Tibial nerve (tissue), 4 donors: ENCODE results near the gene EVA1B. TPM values are rescaled to one million over a fixed set of nuclear protein-coding genes. Genes with fewer than 3 reads are reported as not detected.
A peak's percentile ranks its signal among the peaks of the same experiment; 100 is the strongest.

ENCODE experiments used
- DNase-seq, 2 donors: peaks; one replicate each; pipeline ENCODE4 v3.0.0-alpha.2; 2019; ENCODE audit warnings: low spot score in 2 of 2
- H3K27ac ChIP-seq, 4 donors: fragments of 200-600 bp; sonication (generic) in 3 of 4; one replicate each; pipeline ENCODE4 v1.5.1; 2017 to 2019; ENCODE audit warnings: mild to moderate bottlenecking in 1 of 4
- H3K27me3 ChIP-seq, 2 donors: fragments of 200-600 bp; sonication (generic) in 1 of 2; one replicate each; pipeline versions ENCODE4 v1.5.1 to v1.6.0; 2017 to 2019
- H3K36me3 ChIP-seq, 3 donors: fragments of 200-600 bp; sonication (generic); one replicate each; pipeline ENCODE4 v1.5.1; 2018 to 2019
- H3K4me1 ChIP-seq, 4 donors: fragments of 200-600 bp; sonication (generic) in 3 of 4; one replicate each; pipeline ENCODE4 v1.5.1; 2017 to 2019
- H3K4me3 ChIP-seq, 4 donors: fragments of 200-600 bp; sonication (generic) in 3 of 4; one replicate each; pipeline ENCODE4 v1.5.1; 2017 to 2019; ENCODE audit warnings: mild to moderate bottlenecking in 1 of 4, moderate library complexity in 1 of 4
- H3K9me3 ChIP-seq, 4 donors: fragments of 200-600 bp; sonication (generic) in 3 of 4; one replicate each; pipeline ENCODE4 v1.5.1; 2017 to 2019
- EP300 ChIP-seq, 2 donors: sonication (generic); formaldehyde crosslinking; IDR thresholded peaks; one replicate each; pipeline ENCODE4 v1.6.1; 2017; ENCODE audit warnings: antibody characterized with exemption in 2 of 2, mild to moderate bottlenecking in 1 of 2
- POLR2A ChIP-seq, 2 donors: fragments of 450-650 bp; IDR thresholded peaks; one replicate each; pipeline ENCODE4 v1.6.1; 2017; ENCODE audit warnings: antibody characterized with exemption in 2 of 2, mild to moderate bottlenecking in 2 of 2, moderate library complexity in 2 of 2
- WGBS, 2 donors: methylation state at CpG; one replicate each; pipeline ENCODE4 v1.1.5; 2018; 5-methylcytosine and 5-hydroxymethylcytosine counted together
- total RNA-seq, 4 donors: library from RNA; depleted of rRNA; stranded (reverse); fragments of >200 nt; gene quantifications; one replicate each; pipeline ENCODE4 v1.1.0, GENCODE V29; 2016
- TF ChIP-seq, protein P1 (sequence below), 5 experiments: fragments of 200-600 bp in 3 of 5; fragments of 450-650 bp in 2 of 5; sonication (generic) in 3 of 5; IDR thresholded peaks; one replicate each; pipeline ENCODE4 v1.5.1; 2016 to 2019; ENCODE audit warnings: antibody characterized with exemption in 5 of 5, mild to moderate bottlenecking in 3 of 5, moderate library complexity in 2 of 5

The EVA1B gene
- total RNA-seq, 4 donors from 2014 or later = 61.4 to 128 (median 86.3) TPM

DNA sequence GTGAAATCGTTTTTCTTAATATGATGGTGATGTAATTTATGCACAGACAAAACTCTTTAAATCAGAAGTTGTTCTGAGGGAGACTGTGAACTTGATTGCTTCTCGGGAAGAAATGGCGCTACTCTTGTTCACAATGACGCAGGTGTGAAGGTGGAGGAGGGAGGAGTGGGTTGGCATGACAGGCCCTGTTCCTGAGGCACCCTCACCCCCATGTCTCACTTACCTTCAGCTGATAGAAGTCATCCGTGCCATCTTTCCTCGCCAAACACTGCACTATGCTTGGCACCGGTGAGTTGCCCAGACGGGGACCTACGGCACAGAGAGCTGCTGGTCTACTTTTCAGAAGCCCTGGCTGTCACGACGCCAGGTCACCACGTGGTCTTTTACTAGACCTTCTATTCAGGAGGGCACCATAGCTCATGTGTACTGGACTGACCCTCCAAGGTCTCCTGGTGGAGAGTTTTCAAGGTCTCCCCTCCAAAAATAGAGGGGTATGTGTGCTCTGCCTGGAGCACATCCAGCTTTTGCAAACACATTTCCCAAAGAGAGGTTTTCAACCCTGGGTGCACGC, 35.2 kb upstream of the EVA1B start:
- no peak for DNase-seq
- H3K27me3 ChIP-seq = no peaks in the 10 kb centered on the region
- H3K36me3 ChIP-seq = peaks cover 2 to 82% (median 15%) of the 10 kb centered on the region in 3 donors
- H3K27ac ChIP-seq = no peak overlapping the region
- WGBS, 2 donors = 90 to 92% methylated on average over 13 of the region's 13 CpGs
- TF ChIP-seq EP300 (IDR thresholded peaks at IDR 0.05) (no peak), POLR2A (IDR thresholded peaks at IDR 0.05) (no peak)
- TF ChIP-seq, protein P1, sequence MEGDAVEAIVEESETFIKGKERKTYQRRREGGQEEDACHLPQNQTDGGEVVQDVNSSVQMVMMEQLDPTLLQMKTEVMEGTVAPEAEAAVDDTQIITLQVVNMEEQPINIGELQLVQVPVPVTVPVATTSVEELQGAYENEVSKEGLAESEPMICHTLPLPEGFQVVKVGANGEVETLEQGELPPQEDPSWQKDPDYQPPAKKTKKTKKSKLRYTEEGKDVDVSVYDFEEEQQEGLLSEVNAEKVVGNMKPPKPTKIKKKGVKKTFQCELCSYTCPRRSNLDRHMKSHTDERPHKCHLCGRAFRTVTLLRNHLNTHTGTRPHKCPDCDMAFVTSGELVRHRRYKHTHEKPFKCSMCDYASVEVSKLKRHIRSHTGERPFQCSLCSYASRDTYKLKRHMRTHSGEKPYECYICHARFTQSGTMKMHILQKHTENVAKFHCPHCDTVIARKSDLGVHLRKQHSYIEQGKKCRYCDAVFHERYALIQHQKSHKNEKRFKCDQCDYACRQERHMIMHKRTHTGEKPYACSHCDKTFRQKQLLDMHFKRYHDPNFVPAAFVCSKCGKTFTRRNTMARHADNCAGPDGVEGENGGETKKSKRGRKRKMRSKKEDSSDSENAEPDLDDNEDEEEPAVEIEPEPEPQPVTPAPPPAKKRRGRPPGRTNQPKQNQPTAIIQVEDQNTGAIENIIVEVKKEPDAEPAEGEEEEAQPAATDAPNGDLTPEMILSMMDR (IDR thresholded peaks at IDR 0.05) = no peak
- no peaks in the 10 kb centered on the region for H3K9me3 ChIP-seq
- H3K4me1 ChIP-seq = peaks cover 0 to 3% (median 0%) of the 10 kb centered on the region in 4 donors
- H3K4me3 ChIP-seq = no peak overlapping the region

DNA sequence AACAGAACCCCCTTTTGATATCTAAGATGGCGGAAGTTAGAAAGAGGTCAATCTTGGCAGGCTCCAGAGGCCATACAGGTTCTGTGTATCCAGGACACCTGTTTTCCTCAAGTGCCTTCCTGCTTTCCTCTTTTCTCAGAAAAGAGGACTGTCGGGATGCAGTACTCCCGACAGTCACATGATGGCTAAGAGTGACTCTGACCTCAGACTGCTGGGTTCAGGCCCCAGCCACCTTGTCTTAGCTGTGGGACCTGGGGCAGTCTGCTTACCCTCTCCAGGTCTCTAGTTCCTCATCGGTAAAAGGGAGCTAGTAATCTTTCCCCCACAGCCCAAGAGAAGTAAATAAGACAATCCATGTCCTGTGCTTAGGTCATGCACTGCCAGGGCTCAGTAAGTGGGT, 32.4 kb upstream of the EVA1B start:
- no peak for DNase-seq
- TF ChIP-seq POLR2A (IDR thresholded peaks at IDR 0.05) = no peak
- Histone ChIP-seq H3K27ac (no peak overlapping the region), H3K4me1 (peaks cover 0 to 27% (median 21%) of the 10 kb centered on the region in 4 donors), H3K9me3 (no peaks in the 10 kb centered on the region), H3K36me3 (peaks cover 2 to 60% (median 11%) of the 10 kb centered on the region in 3 donors), H3K27me3 (no peaks in the 10 kb centered on the region), H3K4me3 (no peak overlapping the region)
- 68 to 73% methylated on average over 4 of the region's 4 CpGs for WGBS, 2 donors

DNA sequence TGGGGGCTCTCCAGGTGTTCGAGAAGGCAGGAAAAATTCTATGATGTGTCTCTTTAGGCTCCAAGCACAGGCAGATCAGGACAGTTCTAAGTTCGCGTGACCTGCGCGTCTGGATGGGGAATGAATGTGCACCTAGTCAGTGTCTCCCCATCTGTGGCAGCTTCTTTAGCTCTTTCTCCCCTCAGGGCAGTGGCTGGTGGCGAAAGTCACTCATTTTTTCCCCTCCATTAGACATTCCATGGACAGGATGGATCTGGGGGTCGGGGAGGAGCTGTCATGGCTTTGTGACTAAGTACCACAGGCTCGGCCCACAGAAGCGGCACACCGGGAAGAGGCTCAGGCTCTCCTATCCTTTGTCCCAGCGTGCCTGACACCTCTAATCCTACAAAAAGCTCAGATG, 31.0 kb upstream of the EVA1B start:
- no peak for DNase-seq
- Histone ChIP-seq H3K27me3 (no peaks in the 10 kb centered on the region), H3K27ac (no peak overlapping the region), H3K9me3 (no peaks in the 10 kb centered on the region), H3K4me1 (peaks cover 0 to 40% (median 34%) of the 10 kb centered on the region in 4 donors), H3K4me3 (no peak overlapping the region), H3K36me3 (peaks cover 2 to 62% (median 11%) of the 10 kb centered on the region in 3 donors)
- WGBS, 2 donors = 91 to 94% methylated on average over 11 of the region's 11 CpGs
- TF ChIP-seq POLR2A (IDR thresholded peaks at IDR 0.05) (no peak), EP300 (IDR thresholded peaks at IDR 0.05) (no peak)
- TF ChIP-seq, protein P1 (IDR thresholded peaks at IDR 0.05) = no peak

DNA sequence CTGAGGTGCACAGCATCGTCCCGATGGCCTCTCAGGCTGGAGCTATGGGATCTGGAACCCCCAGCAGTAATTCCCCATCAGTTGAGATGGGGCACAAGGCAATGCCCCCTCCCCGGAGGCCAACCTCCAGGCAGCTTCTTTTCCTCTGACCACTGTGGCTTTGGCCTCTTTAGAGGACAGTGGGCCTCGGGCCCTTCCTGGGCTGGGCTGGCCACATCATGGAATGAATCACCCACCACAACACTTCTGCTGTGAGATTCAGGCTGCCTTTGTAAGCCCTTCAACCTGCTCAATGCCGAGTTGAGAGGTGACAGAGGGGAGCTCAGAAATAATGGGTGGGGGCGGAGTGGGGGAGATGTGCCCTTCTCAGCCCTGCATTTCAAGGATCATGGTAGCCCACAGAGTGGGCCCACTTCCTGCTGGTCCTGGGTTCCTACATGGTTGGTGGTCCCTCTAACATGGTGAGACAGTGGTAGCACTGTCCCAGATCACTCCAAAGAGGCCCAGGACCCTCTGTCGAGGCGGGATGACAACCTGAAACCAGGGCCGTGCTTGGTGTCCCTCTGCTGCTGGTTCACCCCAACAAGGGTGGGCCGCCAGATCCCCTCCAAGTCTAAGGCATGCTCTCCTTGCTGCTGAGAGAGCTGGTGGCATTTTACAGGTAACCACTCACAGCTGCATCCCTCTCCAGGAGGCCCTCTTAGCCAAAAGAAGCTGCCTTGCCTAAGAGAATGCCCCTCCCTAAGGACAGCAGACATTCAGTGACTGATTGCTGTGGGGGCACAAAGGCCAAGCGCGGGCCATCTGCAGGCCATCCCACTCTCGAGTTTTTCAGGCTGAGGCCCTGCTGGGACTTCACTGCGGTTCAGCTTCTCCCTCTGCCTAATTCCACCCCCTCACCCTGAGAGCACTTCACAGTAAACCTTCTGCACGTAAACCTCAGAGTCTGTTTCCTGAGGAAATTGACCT, 29.7 kb upstream of the EVA1B start:
- H3K9me3 ChIP-seq = no peaks in the 10 kb centered on the region
- H3K36me3 ChIP-seq = peaks cover 2 to 56% (median 11%) of the 10 kb centered on the region in 3 donors
- DNase-seq = no peak
- H3K27me3 ChIP-seq = no peaks in the 10 kb centered on the region
- WGBS, 2 donors = 66 to 76% methylated on average over 9 to 13 of the region's 15 CpGs
- no peak overlapping the region for H3K4me3 ChIP-seq
- H3K27ac ChIP-seq = peak overlapping the region in 2 of 4 donors; percentile 84 to 90
- TF ChIP-seq EP300 (IDR thresholded peaks at IDR 0.05) (no peak), POLR2A (IDR thresholded peaks at IDR 0.05) (no peak)
- TF ChIP-seq, protein P1 (IDR thresholded peaks at IDR 0.05) = no peak
- peaks cover 0 to 46% (median 36%) of the 10 kb centered on the region in 4 donors for H3K4me1 ChIP-seq

DNA sequence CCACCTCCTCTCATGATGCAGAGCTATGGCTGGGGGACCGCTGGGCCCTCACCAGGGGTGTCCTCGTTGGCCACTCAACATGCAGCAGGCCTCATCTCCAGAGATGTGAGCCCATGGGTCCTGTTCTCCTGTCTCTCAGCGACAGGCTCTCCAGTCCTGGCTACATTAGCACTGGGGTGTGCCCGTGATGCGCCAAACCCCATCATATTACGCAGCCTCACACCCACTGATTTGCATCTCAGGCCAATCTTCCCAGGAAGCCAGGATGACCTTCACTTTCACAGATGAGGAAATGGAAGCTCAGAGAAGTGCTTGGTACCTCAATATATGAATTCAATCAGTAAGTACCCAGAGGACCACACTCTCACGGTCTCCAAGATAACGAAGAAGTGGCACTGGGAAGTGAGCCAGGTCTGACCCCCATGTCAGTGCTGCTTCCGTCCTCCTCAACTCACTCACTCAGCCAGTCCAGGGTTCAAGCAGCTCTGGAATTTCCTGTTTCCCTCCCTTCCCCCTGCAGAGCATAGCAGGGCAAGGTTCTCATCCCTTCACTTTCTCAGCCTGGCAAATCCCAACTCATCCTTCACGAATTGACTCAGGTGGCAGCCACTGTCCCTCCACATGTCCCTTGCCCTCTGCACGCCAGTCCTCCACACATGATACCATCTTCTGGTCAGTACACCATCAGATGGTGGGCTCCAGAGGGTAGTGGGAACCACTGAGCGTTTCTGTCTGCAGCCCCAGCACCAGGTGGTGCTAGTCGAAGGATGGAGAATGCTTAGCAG, 28.9 kb upstream of the EVA1B start:
- peaks cover 2 to 55% (median 11%) of the 10 kb centered on the region in 3 donors for H3K36me3 ChIP-seq
- H3K4me1 ChIP-seq = peaks cover 0 to 46% (median 36%) of the 10 kb centered on the region in 4 donors
- H3K9me3 ChIP-seq = no peaks in the 10 kb centered on the region
- H3K27me3 ChIP-seq = no peaks in the 10 kb centered on the region
- WGBS, 2 donors = 71 to 76% methylated on average over 10 to 12 of the region's 13 CpGs
- H3K27ac ChIP-seq = peak overlapping the region in 3 of 4 donors; percentile 65 to 90 (median 84)
- TF ChIP-seq POLR2A (IDR thresholded peaks at IDR 0.05) (no peak), EP300 (IDR thresholded peaks at IDR 0.05) (no peak)
- TF ChIP-seq, protein P1 (IDR thresholded peaks at IDR 0.05) = no peak
- H3K4me3 ChIP-seq = no peak overlapping the region
- DNase-seq = no peak
